GM18526 (cell line): ENCODE results near the gene CDHR3.

Experiments
- POLR2A ChIP-seq: IDR thresholded peaks from 3 replicates; pipeline ENCODE4 v1.6.1; 2011; ENCODE audit not compliant: insufficient read length; ENCODE audit errors: extremely low read depth

The CDHR3 gene

DNA sequence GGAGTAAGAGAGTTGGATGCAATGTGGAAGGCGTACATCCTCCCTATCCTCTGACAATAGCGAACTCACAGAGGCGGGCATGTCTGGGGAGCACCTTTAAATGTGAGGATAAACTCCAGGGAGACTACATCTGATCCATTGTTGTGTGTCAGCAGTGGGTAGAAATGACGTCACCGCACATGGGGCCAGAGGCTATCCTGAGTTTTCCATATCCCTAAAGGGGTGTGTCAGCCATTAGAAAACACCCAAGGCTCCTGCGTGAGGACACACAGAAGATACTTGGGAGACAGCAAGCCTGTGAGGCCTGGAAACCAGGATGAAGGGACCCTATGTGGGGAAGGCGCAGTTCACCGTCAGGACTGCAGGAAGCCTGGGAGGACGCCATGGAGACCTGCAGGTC, 17.2 kb upstream of the CDHR3 start:
- TF ChIP-seq POLR2A: no peak

DNA sequence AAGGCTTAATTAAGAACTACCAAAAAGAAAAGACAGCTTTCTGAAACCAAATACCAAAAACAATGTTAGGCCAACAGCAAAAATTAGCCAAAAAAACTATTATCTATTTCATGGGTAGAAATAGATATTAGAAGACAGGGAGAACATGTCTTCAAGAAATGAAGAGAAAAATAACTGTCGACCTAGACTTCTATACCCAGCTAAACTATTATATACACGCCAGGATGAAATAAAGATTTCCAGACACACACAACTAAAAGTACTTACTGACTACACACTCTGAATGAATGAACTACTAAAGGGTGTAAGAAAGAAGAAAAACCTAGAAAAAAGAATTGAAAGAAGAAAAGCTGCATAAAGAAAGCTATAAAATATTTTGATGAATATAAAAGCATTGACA, 11.5 kb upstream of the CDHR3 start:
- no peak for TF ChIP-seq POLR2A

DNA sequence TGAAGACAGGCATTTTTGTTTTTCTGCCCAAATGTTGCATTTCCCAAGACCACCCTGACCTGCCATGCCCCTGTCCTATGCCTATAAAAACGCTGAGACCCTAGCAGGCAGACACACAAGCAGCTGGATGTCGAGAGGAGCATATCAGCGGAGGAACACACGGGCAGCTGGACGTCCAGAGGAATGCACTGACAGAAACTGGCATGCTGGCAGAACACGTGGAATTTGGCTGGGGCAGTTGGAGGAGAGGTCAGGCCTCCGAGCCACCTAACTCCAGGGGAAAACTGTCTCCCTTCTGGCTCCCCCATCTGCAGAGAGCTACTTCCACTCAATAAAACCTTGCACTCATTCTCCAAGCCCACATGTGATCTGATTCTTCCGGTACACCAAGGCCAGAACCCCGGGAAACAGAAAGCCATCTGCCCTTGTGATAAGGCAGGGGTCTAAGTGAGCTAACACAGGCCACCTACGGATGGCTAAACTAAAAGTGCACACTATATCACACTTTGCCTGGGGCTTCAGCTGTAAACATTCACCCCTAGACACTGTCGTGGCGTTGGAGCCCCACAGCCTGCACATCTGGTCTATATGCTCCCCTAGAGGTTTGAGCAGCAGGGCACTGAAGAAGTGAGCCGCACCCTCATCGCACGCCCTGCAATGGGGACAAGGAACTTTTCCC, 10.0 kb upstream of the CDHR3 start:
- no peak for TF ChIP-seq POLR2A

DNA sequence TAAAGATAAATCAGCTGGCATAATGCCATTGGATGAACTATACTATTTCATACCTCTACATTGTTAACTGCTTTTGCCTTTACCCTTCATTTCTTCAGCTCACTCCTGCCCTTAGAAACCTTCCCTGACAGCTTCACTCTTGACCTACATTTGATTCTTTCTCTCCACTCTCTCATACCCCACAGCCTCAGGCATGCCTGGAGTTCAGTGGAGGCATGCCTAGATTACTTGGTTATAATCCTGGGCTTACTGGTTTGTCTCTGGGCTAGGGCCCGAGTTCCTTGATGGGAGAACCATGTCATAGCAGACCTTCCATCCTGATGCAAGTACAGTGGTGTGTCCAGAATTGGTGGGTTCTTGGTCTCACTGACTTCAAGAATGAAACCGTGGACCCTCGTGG, 8.4 kb upstream of the CDHR3 start:
- TF ChIP-seq POLR2A: no peak

DNA sequence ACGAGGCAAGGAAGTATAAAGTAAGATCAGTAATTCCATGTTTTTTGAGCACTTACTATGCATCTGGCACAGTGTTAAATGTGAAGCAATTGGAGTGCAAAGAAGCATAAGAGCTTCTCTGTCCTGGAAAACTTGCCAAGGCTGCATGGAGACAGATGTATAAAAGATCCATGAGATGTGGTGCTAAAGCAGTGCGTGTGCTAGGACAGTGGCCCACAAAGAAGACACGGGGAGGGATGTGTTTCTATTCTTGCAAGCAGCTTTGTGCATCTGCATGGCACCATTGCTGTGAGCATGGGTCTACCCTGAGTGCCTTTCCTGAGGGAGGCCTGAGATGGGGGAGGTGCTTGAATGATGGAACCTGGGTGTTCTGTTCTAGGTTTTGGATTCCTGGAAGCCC, 5.1 kb upstream of the CDHR3 start:
- TF ChIP-seq POLR2A: no peak

DNA sequence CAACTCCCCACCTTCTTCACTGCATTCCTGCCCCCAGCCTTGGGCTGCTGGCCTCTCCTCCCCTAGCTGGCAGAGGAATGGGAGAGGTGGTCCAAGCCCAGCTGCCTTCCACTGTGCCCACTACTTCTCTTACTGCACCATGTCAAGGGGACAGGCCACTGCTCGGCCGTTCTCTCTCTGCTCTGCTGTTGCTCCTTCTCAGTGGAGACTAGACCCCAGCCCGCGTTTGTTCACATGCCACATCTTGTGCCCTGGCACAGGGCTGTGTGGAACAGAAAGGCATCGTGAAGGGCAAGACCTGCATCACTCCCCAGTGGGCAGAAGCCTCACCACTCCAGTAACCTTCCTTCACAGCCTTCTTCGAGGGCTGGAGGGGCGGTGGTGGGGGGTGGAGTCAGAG, 711 bp upstream of the CDHR3 start:
- no peak for TF ChIP-seq POLR2A

DNA sequence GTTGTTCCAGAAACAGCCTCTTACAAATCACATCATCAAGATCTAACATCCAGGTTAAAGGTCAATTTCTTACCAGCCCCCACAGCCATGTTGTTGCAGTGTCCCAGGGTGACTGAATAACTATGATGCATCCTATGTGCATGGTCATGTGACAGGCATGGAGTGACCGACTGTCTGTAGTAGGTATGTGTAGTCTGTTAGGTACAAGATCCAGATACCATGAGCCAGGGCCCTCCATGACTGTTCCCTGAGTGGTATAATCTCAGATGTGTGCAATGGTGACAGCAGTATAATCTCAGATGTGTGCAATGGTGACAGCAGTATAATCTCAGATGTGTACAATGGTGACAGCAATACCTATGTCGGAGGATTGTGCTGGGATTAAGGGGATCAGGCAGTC, 8.8 kb downstream of the CDHR3 start:
- no peak for TF ChIP-seq POLR2A

DNA sequence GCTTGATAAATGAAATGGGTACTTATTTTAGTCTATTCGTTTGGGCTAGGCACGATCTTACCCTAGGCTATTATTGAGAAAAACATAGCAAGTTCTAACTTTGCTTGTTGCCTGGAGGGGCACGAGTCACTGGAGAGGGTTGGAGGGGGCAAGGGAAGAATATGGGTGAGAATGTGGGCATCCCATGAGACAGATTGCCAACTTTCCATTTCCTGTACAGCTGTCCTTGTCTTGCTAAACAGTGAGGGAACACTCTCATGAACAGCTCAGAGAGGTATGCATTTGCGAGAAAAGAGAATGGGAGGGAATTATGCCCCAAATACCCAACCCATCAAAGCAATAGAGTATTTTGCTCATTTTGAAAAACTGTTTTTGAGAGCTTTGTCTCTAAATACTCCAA, 9.2 kb downstream of the CDHR3 start:
- no peak for TF ChIP-seq POLR2A

DNA sequence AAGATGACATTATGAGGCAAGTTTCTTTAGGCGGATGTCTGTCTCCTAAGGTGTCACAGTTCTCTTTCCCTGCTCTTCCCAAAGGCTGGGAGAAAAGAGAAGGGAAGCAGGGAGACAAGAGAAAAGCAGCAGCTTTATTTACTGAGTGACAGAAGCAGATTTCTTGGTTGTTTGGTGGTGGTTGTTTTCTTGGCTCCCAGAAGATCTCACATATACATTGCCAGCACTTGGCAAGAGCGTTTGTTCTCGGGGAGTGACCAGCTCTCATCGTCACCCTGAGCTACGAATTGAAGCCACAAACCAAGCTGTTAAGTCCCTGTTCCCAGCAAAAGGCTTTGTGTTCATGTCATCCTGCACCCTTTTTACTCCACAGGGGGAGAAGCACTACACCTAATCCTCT, 11.4 kb downstream of the CDHR3 start:
- TF ChIP-seq POLR2A: no peak

DNA sequence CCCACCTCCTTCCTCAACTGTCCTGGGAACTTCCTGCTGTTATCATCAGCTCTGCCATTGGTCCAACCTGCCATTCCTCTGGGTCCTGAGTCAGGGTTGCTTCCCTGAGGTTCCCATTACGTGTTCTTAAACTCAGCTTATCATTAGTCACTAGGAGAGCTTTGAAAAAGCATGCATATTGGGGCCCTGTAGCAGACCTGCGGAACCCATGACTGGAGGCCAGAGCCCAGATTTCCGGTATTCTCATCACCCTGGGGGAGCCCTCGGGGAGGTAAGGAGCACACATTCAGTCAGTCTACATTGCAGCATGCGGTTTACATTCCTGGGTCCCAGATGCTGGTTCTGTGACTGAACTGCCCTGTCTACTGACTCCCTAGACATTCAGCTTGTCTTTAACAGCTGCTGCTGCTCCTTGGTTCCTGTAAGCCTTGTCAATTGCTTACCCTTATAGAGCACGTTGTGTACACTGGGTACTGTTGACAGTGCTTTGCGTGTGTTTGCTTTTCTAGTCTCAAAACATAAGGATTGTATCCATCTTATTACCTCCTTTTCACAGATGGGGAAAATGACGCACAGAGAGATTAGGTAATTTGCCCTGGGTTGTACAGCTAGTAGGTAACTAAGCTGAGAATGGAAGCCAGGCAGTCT, 12.8 kb downstream of the CDHR3 start:
- no peak for TF ChIP-seq POLR2A

DNA sequence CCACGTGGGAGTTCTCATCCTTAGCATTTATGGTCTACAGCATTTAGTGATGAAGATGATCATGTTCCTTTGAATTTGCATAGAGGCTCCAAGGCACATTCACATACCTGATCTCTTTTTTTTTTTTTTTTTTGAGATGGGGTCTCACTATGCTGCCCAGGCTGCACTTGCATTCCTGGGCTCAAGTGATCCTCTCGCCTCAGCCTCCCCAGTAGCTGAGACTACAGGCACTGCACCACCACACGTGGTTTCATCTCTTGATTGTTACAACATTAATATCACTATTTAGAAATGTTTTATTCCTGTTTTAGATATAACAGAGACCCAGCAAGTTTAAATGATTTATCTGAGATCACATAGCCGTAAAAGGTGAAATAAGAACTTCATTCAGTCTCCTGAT, 13.8 kb downstream of the CDHR3 start:
- TF ChIP-seq POLR2A: no peak

DNA sequence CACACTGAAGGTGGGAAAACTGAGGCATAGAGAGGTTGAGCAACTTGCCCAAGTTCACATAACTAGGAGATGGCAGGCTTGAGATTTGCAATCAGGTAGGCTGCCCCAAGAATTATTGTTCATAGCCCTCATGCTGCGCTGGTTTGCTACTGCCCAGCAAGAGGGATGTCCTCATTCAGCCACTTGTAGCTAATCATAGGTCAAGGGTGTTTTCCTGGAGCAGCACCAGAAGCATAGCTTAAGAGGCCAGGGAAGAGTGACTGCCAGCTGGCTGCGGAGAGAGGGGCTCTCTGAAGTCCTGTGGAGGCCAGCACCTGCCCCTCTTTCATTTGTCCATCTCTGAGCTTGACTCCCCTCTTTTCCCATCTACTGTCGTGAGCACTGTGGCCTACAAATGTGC, 15.0 kb downstream of the CDHR3 start:
- TF ChIP-seq POLR2A: no peak

DNA sequence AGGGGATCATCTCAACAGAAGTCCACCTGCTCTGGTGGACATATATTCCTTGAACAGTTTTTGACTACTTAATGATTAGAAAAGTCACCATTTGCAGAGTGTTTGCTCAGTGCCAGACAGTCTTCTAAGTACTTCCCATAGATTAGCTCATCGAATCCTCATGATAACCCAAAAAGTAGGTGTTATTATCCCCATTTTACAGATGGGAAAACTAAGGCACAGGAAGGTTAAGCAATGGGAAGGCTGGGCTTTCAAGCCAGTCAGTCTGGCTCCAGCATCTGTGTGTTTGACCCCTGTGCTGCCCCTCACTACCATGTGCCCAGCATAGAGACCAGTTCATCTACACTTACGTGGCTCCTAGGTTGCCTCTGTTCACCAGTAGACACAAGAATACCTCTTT, 15.9 kb downstream of the CDHR3 start:
- no peak for TF ChIP-seq POLR2A

DNA sequence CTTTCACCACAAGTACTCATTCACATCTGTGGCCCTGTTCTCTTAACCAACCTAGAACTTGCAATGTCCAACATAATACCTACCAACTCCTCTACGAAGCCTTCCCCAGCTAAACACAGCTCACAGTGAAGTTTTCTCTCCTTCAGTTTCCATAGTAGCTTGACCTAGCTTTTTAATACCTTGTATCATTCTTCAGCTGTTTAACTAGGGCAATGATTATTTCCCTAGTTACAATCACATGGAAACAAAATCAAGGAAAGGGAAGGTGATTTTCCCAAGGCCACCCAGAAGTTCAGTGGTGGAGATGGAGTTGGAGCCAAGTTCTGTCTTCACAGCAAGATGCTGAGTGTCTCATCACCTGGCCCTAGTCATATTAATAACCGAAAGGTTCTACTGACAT, 16.3 kb downstream of the CDHR3 start:
- TF ChIP-seq POLR2A: no peak

DNA sequence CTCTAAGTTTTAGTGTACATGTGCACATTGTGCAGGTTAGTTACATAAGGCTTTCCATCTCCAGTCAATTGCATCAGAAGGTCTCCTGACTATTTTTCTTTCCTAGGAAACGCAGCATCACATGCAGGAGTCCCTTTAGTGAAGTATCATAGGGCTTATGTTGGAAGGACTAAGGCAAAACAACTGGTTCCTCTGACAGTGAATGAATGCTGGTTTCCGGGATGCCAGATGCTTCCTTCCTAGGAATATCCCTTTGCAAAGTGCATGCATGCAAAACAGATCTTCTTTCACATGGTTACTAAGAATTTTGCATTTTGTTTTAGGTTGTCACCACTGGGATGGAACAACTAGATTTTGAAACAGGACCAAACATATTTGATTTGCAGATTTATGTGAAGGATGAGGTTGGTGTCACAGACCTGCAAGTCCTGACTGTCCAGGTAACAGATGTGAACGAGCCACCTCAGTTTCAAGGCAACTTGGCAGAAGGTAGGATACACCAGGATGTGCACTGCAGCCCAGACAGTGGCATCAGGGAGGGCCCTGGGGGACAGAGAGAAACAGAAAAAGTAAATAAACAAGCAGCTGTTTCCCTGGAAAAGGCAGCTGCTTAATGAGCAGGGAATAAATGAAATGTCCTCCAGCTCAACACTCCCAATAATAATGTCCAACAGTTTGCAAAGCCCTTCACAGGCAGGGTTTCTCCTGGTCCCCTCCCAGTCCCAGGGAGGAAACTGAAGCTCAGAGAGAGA, 17.8 kb downstream of the CDHR3 start:
- no peak for TF ChIP-seq POLR2A

DNA sequence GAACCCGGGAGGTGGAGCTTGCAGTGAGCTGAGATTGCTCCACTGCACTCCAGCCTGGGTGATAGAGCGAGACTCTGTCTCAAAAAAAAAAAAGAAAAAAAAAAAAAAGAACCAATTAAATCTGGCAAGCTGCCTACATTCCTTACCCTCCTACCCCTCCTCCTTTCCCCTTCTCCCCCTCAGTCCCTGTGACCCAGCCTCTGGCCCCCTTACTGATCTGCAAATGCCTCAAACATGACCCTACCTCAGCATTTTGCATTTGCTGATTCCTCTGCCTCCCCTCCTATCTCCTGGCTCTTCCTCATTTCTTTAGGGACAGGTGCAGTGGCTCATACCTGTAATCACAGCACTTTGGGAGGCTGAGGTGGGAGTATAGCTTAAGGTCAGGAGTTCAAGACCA, 19.3 kb downstream of the CDHR3 start:
- no peak for TF ChIP-seq POLR2A
